NCI-H524 treated with DMSO at 0.1 percent for 48 hours (cell line): ENCODE results near the gene CYBRD1.
A peak's percentile ranks its signal among the peaks of the same experiment; 100 is the strongest.
"Not testable (repeated sequence)": the region's sequence is repeated elsewhere in the genome, so short reads cannot be mapped to it uniquely, and the experiment has no call there.

Source experiments
- DNase-seq: peaks from one replicate; lab custom pipeline; 2025; lab: John Stamatoyannopoulos, UW

Gene CYBRD1, protein sequence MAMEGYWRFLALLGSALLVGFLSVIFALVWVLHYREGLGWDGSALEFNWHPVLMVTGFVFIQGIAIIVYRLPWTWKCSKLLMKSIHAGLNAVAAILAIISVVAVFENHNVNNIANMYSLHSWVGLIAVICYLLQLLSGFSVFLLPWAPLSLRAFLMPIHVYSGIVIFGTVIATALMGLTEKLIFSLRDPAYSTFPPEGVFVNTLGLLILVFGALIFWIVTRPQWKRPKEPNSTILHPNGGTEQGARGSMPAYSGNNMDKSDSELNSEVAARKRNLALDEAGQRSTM

DNA sequence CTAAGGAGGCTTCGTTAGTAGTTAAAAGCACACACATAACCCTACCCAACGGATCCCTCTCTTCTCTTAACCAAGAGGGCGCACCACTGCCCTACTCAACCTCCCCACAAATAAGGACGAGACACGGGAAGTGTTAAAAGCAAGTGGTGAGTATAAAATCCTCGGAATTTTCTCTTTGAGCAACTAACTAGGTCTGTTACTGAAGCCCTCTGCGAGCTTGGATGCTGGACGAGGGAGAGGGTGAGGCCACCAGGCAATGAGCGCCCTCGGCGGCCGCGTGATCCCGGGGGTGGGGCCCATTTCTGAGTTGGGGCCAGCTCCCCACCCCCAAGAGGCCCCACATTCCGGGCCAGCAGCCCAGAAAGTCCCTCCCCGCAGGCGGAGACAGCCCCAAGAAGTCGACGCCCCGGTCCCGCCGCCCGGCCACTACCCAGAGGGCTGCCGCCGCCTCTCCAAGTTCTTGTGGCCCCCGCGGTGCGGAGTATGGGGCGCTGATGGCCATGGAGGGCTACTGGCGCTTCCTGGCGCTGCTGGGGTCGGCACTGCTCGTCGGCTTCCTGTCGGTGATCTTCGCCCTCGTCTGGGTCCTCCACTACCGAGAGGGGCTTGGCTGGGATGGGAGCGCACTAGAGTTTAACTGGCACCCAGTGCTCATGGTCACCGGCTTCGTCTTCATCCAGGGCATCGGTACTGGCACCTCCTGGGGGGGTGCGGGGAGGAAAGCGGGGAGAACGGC, at the start of gene CYBRD1:
Gene CYBRD1, plus strand, starts transcription at position 423 of the 736 bp plus-strand sequence. Its CDS starts 72 bp downstream, at position 495.
- peak; percentile 8 for DNase-seq

DNA sequence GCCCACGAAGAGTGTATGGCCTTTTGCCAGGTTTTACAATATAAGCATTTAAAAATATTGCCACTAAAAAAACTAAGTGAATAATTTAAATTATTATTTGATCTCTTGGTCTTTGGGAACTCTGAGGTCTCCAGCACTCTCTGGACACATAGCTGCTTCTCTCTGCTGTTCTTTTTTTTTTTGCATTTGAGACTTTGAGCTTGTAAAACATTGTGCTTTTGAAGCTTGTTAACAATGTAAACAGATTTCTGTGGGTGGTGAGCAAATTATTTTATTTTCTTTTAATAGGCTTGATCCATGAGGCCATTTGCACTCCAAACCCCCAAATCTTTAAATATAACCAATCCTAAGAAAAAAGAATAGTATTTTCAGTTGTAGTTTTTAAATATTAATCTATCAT, 46.3 kb upstream of the CYBRD1 start:
- DNase-seq = no peak

GRCh38 chr2:171478345-171478744, 43.9 kb upstream of the CYBRD1 start:
- no peak for DNase-seq

GRCh38 chr2:171479154-171479814, 43.0 kb upstream of the CYBRD1 start:
- no peak for DNase-seq

DNA sequence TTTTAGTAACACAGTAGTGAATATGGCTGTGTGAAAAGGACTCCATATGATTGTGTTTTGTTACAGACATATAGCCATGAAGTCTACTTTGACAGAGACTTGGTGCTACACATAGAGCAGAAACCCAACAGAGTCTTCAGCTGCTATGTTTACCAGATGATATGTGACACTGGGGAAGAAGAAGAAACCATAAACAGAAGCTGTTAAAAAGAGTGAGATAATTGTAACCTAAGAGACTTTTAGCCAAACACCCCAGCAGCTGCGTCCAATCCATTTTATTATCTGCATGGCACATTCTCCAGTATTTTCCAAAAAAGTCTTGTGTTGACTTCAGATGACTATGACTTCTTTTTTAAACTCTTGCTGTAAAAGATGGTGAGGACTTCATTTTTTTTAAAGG, 41.4 kb upstream of the CYBRD1 start:
- DNase-seq = no peak

DNA sequence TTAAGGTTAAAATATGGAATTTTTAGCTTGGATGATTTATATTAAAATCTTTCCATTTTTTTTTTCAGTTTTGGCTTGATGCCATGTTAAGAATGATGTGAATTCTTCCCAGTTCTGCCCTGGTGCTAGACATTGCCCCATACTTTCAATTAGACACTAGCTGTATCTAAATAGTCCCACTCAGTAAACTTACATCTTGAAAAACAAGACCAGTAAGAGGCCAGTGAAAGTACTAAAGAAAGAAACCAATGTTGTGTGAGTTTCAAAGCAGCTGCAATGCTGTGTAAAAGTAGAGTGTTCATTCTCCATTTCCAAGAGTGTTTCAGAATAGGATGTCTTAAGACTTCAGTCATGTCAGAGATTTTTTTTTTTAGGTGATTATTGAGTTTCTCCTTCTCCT, 40.0 kb upstream of the CYBRD1 start:
- no peak for DNase-seq

- DNase-seq = no peak
These were observed 39.4 kb upstream of the CYBRD1 start for GRCh38 chr2:171482877-171483276.

DNA sequence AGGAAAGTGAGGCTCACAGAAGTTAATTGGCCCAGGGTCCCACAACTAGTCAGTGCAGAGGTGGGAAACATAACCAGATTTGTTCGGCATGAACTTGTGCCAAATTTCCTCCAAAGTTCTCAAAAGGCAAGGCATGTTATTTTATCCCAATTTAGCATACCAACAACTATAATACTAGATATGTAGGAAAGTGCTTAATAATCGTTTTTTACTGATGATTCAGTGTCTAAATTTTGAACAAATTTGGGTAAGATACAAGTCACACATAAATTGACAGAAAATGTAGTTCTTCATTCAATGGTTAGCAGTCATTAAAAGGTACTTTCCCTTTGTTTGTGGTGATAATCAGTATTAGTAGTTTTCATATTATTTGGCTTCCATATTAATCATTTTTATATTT, 38.5 kb upstream of the CYBRD1 start:
- DNase-seq = no peak

- DNase-seq = no peak
These were observed 37.2 kb upstream of the CYBRD1 start for GRCh38 chr2:171485116-171485515.

DNA sequence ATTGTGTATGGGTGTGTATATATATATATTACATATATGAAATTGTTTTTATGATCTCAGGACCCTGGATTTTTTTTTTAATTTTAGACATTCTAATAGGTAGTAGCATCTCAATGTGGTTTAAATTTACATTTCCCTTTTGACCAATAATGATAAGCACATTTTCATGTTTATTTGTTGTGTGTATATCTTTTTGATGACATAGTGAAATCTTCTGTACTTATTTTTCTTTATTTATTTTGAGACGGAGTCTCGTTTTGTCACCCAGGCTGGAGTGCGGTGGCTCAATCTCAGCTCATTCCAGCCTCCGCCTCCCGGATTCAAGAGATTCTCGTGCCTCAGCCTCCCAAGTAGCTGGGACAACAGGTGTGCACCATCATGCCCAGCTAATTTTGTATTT, 35.1 kb upstream of the CYBRD1 start:
- no peak for DNase-seq

DNA sequence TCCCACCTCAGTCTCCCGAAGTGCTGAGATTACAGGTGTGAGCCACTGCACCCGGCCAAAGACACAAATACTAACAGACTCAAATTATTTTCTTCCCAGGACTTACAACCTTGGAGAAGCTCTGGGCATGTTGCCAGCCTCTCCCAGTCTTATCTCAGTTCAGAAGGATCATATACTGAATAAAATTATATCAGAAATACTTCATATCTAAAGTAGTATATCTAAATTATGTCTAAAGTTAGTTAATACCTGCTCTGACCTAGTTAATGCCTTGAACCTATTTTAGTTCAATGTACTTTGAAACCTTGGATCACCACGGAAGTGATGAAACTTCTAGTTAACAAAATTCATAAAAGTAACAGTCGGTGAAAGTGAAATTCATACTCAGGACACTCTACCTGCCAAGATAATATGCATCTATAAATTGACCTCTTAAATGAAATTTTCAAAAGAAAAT, 34.4 kb upstream of the CYBRD1 start:
- no peak for DNase-seq

DNA sequence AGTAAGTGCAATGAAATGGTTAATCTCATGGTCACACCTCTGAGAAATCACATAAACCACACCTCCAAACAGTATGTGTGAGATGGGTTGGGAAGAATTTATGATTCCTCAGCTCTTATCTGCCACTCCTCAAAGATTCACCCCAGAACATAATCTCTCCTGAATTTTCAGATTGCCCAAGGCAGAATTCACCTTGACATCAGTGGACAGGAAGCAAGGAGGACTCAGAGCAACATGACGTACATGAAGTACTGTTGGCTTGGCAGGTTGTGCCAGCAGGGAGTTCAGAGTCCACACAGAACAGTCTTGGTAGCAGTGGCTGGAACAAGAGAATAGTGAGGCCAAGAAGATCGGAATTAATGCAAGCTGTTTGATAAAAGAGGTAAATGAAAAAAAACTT, 31.7 kb upstream of the CYBRD1 start:
- no peak for DNase-seq

GRCh38 chr2:171491292-171491691, 31.0 kb upstream of the CYBRD1 start:
- DNase-seq = no peak

DNA sequence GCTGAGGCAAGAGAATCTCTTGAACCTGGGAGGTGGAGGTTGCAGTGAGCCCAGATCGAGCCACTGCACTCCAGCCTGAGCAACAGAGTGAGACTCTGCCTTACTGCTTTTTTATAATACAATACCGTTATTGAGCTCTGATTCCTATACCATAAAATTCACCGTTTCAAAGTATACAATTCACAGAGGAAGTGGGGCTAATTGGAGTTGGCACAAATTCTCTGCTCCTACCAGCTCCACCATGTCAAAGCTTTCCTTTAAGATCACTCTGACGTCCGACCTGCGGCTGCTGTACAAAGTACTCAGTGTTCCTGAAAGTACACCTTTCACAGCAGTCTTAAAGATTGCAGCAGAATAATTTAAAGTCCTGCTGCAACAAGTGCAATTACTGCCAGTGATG, 29.6 kb upstream of the CYBRD1 start:
- no peak for DNase-seq

- not testable (repeated sequence) for DNase-seq
These were observed 24.6 kb upstream of the CYBRD1 start for GRCh38 chr2:171497664-171498063.

DNA sequence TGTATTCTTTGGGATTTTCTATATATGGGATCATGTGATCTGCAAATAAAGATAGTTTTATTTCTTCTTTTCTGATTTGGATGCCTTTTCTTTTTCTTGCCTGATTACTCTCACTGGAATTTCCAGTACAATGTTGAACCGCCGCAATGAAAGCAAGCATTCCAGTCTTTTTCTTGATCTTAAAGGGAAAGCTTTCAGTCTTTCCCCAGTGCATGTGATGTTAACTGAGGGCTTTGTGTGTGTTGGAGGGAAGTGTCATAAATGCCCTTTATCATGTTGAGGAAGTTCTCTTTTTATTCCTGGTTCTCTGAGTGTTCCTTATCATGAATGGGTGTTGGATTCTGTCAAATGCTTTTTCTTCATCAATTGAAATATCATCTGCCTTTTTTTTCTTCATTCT, 16.9 kb upstream of the CYBRD1 start:
- DNase-seq = no peak

DNA sequence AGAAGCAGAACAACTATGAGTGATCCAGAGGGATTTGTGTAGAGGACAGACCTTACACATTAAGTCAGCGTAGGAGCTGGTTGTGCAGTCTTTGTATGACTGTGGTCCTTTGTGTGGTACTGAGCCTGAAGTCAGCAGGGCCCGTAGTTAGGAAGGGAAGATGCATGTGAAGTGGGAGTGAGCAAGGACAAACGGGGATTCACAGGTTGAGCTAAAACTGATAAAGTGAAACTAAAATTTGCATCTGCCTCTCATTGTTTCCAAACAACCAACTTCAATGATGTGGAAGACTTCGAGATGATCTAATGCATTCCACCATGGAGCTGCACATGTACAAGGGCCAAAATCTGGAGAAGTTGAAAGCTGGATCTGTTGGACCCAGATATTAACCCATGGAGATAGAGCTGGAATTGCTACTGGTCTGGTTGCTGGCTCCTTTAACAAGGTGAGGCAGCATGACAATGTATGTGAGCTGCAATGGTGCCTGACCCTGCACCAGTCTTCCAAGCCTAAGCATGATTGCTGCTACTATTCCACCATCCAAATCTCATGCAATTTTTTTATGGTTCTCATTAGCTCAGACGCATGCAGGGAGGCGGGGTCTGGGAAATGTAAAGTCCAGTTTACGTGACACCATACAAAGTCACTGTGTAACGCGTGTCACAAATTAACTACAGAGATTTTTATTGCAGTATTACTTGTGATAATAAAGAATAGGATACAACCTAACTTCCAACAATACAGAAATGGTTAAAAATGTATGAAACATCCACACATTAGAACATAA, 12.1 kb upstream of the CYBRD1 start:
- no peak for DNase-seq

DNA sequence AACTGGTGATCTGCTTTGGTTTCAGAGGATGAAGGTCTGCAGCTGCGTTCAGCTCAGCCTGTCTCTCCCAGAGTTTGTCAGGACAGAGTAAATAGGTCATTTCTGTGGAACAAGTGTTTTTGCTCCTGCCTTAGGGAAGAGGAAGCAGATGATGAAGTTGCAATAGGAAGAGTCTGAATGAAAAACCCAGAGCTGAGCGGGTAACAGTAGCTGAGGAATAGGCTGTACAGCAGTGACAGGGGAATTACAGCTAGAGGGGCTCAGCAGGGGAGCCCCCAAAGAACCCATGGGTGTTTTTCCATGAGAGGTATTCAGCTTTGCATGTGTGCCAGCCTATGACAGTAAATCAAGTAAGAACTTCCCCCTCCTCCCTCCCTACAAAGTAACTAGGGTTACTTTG, 10.3 kb upstream of the CYBRD1 start:
- DNase-seq = no peak

DNA sequence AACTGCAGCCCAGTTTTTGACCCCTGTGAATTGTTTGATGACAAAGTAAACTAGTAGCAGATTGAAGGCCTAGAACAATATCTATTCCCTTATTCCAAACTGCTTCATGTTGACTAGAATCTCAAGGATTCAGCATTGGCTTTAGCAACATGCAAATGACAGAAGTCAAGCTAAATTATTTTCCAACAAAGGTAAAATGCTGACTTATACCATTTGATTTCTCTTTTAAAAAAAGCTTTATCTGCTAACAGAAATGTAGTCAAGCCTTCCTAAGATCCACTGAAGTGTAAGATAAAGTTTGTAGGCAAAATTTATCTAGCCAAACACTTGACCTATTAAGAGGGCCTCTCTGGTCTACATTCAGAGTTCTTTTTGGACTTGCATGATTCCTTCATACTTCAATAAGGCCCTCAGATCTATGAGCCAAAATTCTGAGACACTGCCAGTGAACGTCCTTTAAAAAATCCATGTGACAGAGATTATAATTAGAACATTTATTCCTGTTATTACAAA, 9.5 kb upstream of the CYBRD1 start:
- no peak for DNase-seq

DNA sequence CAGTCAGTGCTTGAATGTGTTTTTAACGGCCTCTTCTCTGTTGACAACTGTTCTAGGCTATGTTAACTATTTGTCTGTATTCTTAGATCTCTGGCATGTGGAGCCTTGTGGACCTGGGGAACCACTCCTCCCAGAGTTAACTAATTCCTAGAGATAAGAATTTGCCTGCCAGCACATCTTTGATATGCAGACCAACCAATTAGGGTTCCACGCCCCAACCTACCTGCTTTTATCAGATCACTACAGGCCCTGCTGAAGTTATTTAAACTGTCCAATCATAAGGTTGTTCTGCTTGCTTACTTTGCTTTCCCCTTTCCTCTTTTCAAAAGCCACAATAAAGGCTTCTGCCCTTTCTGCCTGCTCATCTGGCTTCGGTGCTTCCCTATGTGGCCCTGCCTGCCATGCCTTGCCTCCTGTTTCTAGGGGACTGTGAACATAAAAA, 8.5 kb upstream of the CYBRD1 start:
- no peak for DNase-seq

- no peak for DNase-seq
These were observed 7.2 kb upstream of the CYBRD1 start for GRCh38 chr2:171514908-171515582.
